Measurements from ENCODE around the gene CACFD1.

DNA sequence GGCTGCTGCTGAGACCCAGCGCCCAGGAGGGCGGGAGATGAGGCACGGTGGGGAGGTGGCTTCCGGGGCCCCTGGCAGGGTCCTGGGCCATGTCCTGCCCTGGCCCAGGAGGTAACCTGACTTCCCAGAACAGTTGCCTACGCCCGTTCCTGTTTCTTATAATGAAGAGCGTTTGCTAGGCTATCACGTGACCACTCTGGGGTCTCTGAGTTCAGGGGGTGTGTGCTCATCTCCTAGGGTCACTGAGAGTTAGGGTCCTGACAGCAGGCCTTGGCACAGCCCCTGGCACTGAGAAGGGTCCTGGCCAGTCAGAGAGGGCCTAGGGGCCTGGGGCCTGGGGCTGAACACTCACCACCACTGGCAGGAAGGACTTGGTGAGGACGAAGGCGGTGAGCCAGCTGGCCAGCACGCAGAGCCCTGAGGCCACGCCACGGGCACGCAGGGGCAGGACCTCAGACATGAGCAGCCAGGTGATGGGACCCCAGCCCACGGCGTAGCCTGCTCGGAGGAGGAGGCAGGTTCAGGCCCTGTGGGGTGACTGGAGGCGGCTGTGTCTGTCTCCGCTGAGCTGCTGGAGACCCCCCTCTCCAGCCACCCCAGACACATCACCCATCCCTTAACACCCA lies 13.1 kb downstream of the CACFD1 start:
- TF ChIP-seq, protein P1, sequence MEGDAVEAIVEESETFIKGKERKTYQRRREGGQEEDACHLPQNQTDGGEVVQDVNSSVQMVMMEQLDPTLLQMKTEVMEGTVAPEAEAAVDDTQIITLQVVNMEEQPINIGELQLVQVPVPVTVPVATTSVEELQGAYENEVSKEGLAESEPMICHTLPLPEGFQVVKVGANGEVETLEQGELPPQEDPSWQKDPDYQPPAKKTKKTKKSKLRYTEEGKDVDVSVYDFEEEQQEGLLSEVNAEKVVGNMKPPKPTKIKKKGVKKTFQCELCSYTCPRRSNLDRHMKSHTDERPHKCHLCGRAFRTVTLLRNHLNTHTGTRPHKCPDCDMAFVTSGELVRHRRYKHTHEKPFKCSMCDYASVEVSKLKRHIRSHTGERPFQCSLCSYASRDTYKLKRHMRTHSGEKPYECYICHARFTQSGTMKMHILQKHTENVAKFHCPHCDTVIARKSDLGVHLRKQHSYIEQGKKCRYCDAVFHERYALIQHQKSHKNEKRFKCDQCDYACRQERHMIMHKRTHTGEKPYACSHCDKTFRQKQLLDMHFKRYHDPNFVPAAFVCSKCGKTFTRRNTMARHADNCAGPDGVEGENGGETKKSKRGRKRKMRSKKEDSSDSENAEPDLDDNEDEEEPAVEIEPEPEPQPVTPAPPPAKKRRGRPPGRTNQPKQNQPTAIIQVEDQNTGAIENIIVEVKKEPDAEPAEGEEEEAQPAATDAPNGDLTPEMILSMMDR (IDR thresholded peaks at IDR 0.05; ENCODE audit: extremely low read depth in 1 of 2, insufficient read depth in 1 of 2, low read depth in 1 of 2, low read length in 2 of 2), result no peak
- TF ChIP-seq EZH2 (IDR thresholded peaks at IDR 0.05; ENCODE audit: borderline replicate concordance, low read depth, low read length, severe bottlenecking) (no peak), POLR2A (IDR thresholded peaks at IDR 0.05; ENCODE audit: low read depth, low read length) (no peak), POLR2AphosphoS5 (IDR thresholded peaks at IDR 0.05; ENCODE audit: insufficient read depth, low read depth, low read length) (no peak), JUN (IDR thresholded peaks at IDR 0.05; ENCODE audit: borderline replicate concordance, insufficient read depth, insufficient read length, low read depth) (no peak)

Data from endothelial cell of umbilical vein (primary cell).